Endodermal cell (in vitro differentiated cells): Measurements from ENCODE around the gene FBXL16. TPM values are rescaled to one million over a fixed set of nuclear protein-coding genes. Genes with fewer than 3 reads are reported as not detected.

Experiments used
- DNase-seq: peaks from one replicate; pipeline ENCODE4 v3.0.0-alpha.2; 2017
- H3K27ac ChIP-seq: 2 replicates; pipeline ENCODE4 v1.5.1; 2013; ENCODE audit warnings: mild to moderate bottlenecking, low read depth, low read length, moderate library complexity
- H3K27me3 ChIP-seq: 2 replicates; pipeline ENCODE4 v1.6.1; 2013; ENCODE audit warnings: mild to moderate bottlenecking, low read length, moderate library complexity; ENCODE audit not compliant: insufficient read depth, control insufficient read depth, poor library complexity, severe bottlenecking
- H3K36me3 ChIP-seq: 2 replicates; pipeline ENCODE4 v1.7.0; 2013; ENCODE audit warnings: mild to moderate bottlenecking, low read length, moderate library complexity; ENCODE audit not compliant: control insufficient read depth, insufficient read depth
- H3K4me1 ChIP-seq: one replicate; pipeline ENCODE4 v1.7.0; 2013; ENCODE audit warnings: low read length; ENCODE audit not compliant: control insufficient read depth, insufficient read depth
- H3K4me3 ChIP-seq: 2 replicates; pipeline ENCODE4 v1.5.1; 2013; ENCODE audit warnings: mild to moderate bottlenecking, low read length, moderate library complexity
- H3K9ac ChIP-seq: 2 replicates; pipeline ENCODE4 v1.6.1; 2013; ENCODE audit warnings: mild to moderate bottlenecking, low read length, moderate library complexity; ENCODE audit not compliant: poor library complexity, severe bottlenecking; ENCODE audit errors: extremely low read depth
- H3K9me3 ChIP-seq: 2 replicates; pipeline ENCODE4 v1.6.1; 2013; ENCODE audit warnings: mild to moderate bottlenecking, low read length, moderate library complexity; ENCODE audit not compliant: control insufficient read depth
- H3K27ac Mint-ChIP-seq: 2 replicates; pipeline ENCODE4 v1.8.0; 2020; ENCODE audit warnings: mixed read lengths
- H3K27me3 Mint-ChIP-seq: 2 replicates; pipeline ENCODE4 v1.8.0; 2021; ENCODE audit warnings: mild to moderate bottlenecking, mixed read lengths; ENCODE audit not compliant: insufficient read depth
- H3K36me3 Mint-ChIP-seq: 2 replicates; pipeline ENCODE4 v1.8.0; 2020; ENCODE audit warnings: low read depth, mixed read lengths
- H3K4me1 Mint-ChIP-seq: 2 replicates; pipeline ENCODE4 v1.8.0; 2020; ENCODE audit warnings: mixed read lengths
- H3K4me3 Mint-ChIP-seq: 2 replicates; pipeline ENCODE4 v1.8.0; 2020; ENCODE audit warnings: mild to moderate bottlenecking, moderate library complexity, mixed read lengths
- H3K9me3 Mint-ChIP-seq: 2 replicates; pipeline ENCODE4 v1.8.0; 2020; ENCODE audit warnings: mild to moderate bottlenecking, mixed read lengths
- WGBS, 2 experiments: methylation state at CpG; one replicate each; pipeline versions ENCODE4 v1.1.5 to v1.1.7; 2013; ENCODE audit warnings: missing lambda C conversion rate in 2 of 2, mixed read lengths in 1 of 2; ENCODE audit not compliant: insufficient coverage in 1 of 2, insufficient read length in 1 of 2; 5-methylcytosine and 5-hydroxymethylcytosine counted together
- total RNA-seq, 2 donors: library from RNA; stranded (reverse); fragmentation: NEBNext Ultra II Directional in 1 of 2; extraction: Animal tissue kit (Norgen Biotek cat#: 25700) in 1 of 2; gene quantifications; 2 replicates in 1 of 2; 3 replicates in 1 of 2; pipeline ENCODE4 v1.2.1, GENCODE V29; 2021
- TF ChIP-seq, protein P1 (sequence below): fragments of 200-600 bp; sonication (generic); conservative IDR thresholded peaks from 2 replicates; pipeline ENCODE4 v1.5.0; 2021; ENCODE audit warnings: antibody characterized with exemption, mild to moderate bottlenecking

FBXL16 gene
- total RNA-seq, 2 donors from 2014 or later = 0.38 to 2.2 TPM

DNA sequence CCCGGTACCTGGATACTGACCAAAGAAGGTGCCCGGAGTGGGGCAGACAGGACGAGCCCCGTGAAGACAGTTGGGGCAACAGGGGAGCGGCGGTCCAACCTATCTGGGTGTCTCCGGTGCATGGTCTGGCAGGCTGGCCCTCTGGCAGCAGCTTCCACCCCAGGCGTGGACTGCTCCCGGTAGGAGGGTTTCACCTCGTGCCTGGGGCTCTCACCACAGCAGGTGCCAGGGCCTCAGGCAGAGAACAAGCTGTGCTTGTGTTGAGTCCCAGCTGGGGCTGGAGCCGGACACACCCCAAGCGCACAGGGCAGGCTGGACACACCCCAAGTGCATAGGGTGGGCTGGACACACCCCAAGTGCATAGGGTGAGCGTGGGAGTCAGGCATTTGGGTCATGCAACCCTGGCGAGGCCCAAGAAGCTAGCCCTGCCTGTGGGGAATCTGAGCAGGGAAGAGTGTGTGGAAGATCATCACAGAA, 1.5 kb upstream of the FBXL16 start:
- H3K9me3 ChIP-seq = no peaks in the 10 kb centered on the region
- H3K4me3 ChIP-seq = no peak overlapping the region
- Mint-ChIP-seq H3K27ac (no peak overlapping the region), H3K4me1 (no peaks in the 10 kb centered on the region), H3K4me3 (peak overlapping the region; percentile 48), H3K36me3 (no peaks in the 10 kb centered on the region), H3K27me3 (peaks cover 82% of the 10 kb centered on the region), H3K9me3 (no peaks in the 10 kb centered on the region)
- peaks cover 87% of the 10 kb centered on the region for H3K27me3 ChIP-seq
- no peaks in the 10 kb centered on the region for H3K36me3 ChIP-seq
- WGBS, 2 experiments = 39 to 49% methylated on average over 12 to 14 of the region's 14 CpGs
- DNase-seq = no peak
- H3K4me1 ChIP-seq = no peaks in the 10 kb centered on the region
- H3K9ac ChIP-seq = no peak overlapping the region
- H3K27ac ChIP-seq = no peak overlapping the region
- TF ChIP-seq, protein P1, sequence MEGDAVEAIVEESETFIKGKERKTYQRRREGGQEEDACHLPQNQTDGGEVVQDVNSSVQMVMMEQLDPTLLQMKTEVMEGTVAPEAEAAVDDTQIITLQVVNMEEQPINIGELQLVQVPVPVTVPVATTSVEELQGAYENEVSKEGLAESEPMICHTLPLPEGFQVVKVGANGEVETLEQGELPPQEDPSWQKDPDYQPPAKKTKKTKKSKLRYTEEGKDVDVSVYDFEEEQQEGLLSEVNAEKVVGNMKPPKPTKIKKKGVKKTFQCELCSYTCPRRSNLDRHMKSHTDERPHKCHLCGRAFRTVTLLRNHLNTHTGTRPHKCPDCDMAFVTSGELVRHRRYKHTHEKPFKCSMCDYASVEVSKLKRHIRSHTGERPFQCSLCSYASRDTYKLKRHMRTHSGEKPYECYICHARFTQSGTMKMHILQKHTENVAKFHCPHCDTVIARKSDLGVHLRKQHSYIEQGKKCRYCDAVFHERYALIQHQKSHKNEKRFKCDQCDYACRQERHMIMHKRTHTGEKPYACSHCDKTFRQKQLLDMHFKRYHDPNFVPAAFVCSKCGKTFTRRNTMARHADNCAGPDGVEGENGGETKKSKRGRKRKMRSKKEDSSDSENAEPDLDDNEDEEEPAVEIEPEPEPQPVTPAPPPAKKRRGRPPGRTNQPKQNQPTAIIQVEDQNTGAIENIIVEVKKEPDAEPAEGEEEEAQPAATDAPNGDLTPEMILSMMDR = no peak

DNA sequence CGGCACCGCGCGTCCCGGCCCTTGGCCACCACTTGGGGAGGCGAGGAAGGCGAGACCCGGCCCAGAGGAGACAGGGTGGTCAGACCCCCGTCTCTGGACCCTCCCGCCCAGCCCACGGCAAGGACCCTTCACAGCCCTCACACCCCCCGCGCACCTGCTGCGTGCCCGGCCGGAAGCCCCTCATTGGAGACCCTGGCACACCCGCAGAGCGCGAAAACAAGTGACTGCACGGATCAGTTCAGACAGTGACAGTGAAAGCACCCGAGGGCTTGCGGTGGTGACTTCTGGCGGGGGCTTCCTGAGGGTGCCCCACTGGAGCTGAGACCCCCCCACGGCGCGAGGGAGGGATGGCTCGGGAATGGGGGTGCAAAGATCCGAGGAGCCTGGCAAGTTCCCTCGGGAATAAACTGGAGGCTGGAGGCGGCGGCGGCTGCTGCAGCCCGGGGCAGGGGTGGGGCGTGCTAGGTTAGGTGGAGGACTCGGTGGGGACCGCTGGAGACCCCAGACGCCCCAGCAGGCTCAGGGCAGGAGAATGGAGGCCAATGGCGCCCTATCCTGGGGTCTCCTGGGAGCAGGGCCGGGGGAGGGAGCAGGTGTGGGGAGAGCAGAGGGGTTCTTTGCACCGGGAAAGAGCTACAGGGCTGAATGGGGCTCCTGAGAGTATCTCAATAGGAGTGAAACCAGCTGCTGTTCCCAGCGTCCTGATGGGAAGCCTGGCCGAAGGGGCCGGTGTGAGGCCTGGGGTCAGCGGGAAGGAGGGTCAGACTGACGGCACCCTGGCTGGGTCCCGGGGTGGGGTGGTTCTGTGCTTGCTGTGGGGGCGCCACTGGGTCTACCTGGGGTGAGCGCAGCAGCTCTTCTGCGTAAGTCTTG, 824 bp upstream of the FBXL16 start:
- no peaks in the 10 kb centered on the region for H3K4me1 ChIP-seq
- DNase-seq = peak; percentile 70
- 8 to 12% methylated on average over 20 to 49 of the region's 49 CpGs for WGBS, 2 experiments
- no peak overlapping the region for H3K27ac ChIP-seq
- no peaks in the 10 kb centered on the region for H3K9me3 ChIP-seq
- H3K4me3 ChIP-seq = no peak overlapping the region
- H3K36me3 ChIP-seq = no peaks in the 10 kb centered on the region
- H3K9ac ChIP-seq = no peak overlapping the region
- Mint-ChIP-seq H3K27me3 (peaks cover 84% of the 10 kb centered on the region), H3K27ac (no peak overlapping the region), H3K4me1 (no peaks in the 10 kb centered on the region), H3K4me3 (peak overlapping the region; percentile 48), H3K9me3 (no peaks in the 10 kb centered on the region), H3K36me3 (no peaks in the 10 kb centered on the region)
- H3K27me3 ChIP-seq = peaks cover 92% of the 10 kb centered on the region
- TF ChIP-seq, protein P1 = no peak

DNA sequence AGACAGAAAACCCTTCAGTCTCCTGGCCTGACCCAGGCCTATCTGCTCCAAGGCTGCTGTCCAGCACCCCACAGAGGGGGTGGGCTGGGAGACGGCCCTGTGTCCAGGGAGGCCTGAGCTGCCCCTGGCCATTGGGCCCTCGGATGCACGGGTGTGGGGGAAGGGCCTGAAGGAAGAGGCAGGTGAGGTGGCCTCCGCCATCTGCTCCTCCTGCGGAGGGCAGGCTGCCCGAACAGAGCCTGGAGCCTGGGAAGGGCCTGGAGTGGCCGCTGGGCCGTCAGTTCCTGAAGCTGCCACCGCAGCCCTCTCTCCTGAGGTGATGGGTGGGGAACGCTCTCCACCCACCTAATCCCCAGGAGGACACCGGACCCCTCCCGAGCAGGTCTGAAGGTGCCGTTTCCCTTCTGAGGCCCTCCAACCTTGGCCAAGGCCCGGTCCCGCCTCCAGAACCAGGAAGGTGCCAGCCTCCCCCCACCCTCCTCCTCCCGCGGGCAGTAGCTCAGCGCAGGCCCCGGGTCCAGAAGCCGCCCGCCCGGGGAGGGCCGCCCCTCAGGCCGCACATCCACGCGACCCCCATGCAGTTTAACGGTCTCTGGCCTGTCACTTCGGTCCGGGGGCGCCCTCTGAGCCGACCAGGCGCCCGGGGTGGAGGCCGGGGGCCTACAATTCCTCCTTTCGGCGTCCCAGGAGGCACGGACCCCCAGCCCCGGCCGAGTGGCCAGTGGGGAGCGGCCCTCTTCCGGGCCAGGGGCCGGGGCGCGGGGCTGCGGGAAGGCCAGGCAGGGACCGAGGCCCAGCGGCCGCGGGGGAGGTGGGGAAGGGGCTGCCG, 835 bp downstream of the FBXL16 start:
- H3K9me3 Mint-ChIP-seq = no peaks in the 10 kb centered on the region
- TF ChIP-seq, protein P1 = peak; percentile 28
- no peak overlapping the region for H3K4me3 ChIP-seq
- no peaks in the 10 kb centered on the region for H3K4me1 Mint-ChIP-seq
- no peak overlapping the region for H3K9ac ChIP-seq
- no peaks in the 10 kb centered on the region for H3K36me3 Mint-ChIP-seq
- WGBS, 2 experiments = 8 to 29% methylated on average over 14 to 45 of the region's 50 CpGs
- no peak for DNase-seq
- H3K27ac ChIP-seq = no peak overlapping the region
- no peaks in the 10 kb centered on the region for H3K4me1 ChIP-seq
- peaks cover 92% of the 10 kb centered on the region for H3K27me3 ChIP-seq
- no peaks in the 10 kb centered on the region for H3K9me3 ChIP-seq
- peak overlapping the region; percentile 26 for H3K4me3 Mint-ChIP-seq
- H3K27me3 Mint-ChIP-seq = peaks cover 87% of the 10 kb centered on the region
- H3K36me3 ChIP-seq = no peaks in the 10 kb centered on the region
- no peak overlapping the region for H3K27ac Mint-ChIP-seq
